GM12801 (cell line): ENCODE data around the gene HLA-DOB.

Experiments used
- CTCF ChIP-seq: IDR thresholded peaks from one replicate; pipeline ENCODE4 v1.5.1; 2011; ENCODE audit warnings: control low read depth; ENCODE audit not compliant: insufficient read length; ENCODE audit errors: extremely low read depth

Gene HLA-DOB

DNA sequence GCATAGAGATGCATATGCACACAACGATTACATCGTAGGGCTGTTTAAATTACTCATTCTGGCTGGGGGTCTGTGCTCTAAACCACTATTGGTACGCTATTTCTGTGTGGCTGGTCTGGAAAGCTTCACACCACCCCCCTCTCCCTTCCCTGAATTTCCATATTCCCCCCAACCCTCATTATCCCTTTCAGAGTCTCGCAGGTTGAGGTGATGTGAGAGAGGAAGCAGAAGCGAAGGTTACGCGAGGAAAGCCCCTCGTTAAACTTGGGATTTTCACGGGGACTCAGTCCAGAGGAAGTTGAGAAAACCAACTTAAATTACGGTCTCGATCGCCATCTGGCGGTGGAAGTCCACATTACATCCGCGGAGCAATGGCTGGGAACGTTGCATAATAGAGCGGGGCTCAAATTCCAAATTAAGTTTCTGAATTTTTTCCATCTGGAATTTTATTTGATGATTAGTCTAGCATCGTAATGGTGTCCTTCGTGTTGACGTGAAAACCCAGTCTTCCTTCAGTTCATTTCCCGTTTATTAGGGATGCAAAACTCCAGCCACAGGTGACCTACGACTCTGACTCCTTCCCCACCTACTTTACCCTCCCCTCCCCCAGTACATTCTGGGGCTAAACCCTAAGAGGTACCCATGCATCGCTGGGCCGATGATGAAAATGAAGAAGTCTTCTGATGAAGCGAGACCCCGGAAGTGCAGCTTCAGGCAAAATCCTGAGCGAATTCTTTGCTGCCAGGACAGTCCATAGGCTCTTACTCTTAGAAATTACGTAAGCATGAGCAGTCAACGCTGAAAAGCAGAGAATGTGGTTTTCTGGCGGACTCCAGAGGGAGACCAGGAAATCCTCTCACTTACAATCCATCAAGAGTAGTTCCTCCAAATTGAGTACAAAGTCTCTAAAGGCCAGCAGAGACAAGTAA is 19.7 kb downstream of the HLA-DOB start:
- no peak for TF ChIP-seq CTCF

GRCh38 chr6:32794510-32794909 is 22.3 kb downstream of the HLA-DOB start:
- no peak for TF ChIP-seq CTCF

- TF ChIP-seq CTCF = no peak
These were observed 23.8 kb downstream of the HLA-DOB start for GRCh38 chr6:32792901-32793435.

GRCh38 chr6:32790306-32790705 is 26.5 kb downstream of the HLA-DOB start:
- TF ChIP-seq CTCF = no peak

DNA sequence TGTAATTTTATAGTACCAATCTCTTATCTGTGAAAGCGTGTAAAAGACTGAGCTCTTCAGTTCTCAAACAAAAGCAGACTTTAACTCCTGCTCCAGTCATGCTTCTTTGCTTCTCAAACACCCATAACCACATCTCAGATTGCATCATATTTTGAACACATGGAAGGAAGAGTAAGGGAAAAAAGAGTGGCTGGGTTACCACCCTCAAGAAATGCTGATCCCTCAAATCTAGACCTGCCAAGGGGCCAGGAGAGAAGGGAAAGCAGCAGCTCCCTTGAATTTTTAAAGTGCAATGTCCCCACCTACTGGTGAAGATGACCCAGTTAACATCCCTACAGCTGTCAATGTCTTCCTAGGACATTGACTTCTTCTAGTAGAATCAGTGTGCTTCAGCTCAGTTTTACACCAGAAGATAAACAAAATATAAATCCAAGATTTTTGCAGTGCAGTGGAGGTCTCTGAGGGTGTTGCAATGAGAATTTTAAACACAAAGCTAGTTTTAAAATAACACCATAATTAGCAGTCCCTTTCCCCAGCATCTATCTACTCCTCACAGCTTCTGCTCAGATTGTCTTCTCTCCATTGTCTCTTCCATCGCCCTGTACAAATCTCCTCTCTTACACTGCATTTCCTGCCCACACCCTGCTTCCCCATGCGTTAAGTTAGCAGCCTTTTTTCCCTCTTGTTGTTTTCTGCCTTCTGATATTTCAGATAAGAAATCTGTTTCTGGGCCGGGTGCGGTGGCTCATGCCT is 30.8 kb downstream of the HLA-DOB start:
- no peak for TF ChIP-seq CTCF

DNA sequence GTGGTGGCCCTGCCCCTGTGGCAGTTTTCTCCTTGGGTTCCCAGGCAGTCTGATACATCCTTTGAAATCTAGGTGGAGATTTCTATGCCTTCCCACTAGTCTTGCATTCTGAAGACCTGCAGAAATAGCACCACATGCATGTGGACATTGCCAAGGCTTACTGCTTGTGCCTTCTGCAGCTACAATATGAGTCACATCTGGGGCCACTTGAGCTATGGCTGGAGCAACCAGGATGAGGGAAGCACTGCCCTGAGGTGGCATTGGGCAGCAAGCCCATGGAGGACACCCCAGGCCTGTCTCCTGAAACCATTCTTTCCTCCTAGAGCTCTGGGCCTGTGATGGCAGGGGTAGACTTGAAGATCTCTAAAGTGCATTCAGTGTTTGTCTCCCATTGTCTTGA is 37.8 kb downstream of the HLA-DOB start:
- TF ChIP-seq CTCF = no peak

DNA sequence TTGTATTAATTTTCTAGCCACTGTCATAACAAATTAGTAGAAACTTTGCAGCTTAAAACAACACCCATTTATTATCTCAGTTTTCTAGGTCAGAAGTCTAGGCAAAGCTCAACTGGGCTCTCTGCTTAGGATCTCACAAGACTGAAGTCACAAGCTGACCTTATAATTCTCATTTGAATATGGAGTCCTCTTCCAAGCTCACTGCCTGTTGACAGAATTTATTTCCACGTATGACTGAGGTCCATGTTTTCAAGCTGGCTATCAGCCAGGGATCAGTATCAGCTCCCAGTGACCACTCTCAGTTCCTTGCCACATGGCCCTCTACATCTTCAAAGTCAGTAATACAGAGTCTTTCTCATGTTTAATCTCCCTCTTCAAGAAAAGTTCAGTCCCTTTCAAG is 41.7 kb downstream of the HLA-DOB start:
- no peak for TF ChIP-seq CTCF
